ENCODE data around the gene ITPR3.
A peak's percentile ranks its signal among the peaks of the same experiment; 100 is the strongest.

The ITPR3 gene

DNA sequence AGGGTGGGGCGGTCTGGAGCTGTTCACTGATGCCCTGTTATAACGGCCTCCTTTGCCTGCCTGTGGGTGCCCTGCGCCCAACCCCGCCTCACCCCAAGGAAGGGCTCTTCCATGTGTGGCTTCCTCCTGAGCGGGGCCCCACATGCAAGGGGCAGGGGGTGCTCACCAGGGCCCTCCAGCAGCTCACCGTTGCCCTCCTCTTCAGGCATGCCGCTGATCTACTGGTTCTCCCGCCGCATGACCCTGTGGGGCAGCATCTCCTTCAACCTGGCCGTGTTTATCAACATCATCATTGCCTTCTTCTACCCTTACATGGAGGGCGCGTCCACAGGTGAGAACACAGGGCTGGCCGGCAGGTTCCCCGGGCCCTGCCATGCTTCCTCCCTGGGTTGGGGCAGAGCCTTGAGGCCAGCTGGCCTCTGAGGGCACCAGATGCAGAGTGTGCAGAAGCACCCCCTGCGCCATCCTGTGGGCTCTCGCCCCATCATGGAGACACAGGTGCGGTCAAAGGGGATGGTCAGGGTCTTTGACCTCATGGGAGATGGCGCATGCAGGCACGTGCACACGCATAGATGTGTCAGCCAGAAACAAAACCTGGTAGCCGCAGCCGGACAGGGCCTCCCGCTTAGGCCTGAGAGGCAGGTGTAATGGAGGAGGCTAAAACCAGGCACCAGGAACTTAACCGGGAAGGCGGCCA, 67.5 kb downstream of the ITPR3 start:
- no peak for DNase-seq

DNA sequence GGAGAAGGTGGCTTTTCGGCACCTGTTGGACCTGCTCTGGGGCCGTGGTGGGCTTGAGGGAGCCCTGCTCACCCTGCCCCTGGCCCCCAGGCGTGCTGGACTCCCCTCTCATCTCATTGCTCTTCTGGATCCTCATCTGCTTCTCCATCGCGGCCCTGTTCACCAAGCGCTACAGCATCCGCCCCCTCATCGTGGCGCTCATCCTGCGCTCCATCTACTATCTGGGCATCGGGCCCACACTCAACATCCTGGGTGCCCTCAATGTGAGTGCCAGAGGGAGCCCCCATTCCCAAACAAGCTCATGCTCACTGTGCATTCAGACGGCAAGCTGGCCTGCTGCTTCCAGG, 68.0 kb downstream of the ITPR3 start:
- no peak for DNase-seq

DNA sequence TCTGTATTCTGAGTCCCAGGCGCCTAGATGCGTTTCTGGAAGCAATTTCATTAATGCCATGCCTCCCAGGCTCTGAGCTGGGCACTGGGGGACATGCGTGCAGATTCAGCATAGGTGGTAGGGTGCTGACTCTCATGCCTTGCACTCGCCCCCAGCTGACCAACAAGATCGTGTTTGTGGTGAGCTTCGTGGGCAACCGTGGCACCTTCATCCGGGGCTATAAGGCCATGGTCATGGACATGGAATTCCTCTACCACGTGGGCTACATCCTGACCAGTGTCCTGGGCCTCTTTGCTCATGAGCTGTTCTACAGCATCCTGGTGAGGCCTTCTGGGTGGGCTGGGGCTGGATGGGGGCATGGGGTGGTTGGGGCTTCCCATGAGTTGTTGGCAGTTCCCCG, 68.8 kb downstream of the ITPR3 start:
- no peak for DNase-seq

DNA sequence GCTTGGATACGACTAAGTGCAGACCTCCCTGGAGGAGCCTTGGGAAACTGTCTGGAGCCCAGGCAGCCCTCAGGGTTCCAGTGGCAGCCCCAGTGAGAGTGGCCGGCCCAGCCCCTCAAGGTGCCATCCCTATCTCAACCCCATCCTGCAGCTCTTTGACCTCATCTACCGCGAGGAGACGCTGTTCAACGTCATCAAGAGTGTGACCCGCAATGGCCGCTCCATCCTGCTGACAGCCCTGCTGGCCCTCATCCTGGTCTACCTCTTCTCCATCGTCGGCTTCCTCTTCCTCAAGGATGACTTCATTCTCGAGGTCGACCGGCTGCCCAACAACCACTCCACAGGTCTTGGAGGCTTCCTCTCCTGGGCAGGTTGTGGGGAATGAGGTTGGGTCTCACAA, 69.6 kb downstream of the ITPR3 start:
- no peak for DNase-seq

DNA sequence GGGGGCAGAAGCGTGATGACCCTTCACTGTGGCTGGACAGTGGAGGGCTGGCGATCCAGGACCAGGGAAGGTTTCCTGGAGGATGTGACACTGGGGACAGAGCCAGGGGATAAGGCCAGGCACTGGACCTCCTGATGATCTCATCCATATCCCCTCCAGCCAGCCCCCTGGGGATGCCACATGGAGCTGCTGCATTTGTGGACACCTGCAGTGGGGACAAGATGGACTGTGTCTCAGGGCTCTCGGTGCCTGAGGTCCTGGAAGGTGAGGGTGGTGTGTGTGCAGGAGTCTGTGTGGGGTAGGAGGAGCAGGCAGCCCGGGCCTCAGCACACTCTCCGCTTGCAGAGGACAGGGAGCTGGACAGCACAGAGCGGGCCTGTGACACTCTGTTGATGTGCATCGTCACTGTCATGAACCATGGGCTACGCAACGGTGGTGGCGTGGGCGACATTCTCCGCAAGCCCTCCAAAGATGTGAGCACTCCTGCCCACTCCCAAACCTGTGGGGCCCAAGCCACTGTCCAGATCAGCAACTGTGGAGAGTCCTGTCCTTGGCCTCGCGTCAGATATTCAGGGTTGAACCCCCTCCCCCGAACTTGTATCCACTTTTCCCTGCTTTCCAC, 70.4 kb downstream of the ITPR3 start:
- DNase-seq, result no peak

DNA sequence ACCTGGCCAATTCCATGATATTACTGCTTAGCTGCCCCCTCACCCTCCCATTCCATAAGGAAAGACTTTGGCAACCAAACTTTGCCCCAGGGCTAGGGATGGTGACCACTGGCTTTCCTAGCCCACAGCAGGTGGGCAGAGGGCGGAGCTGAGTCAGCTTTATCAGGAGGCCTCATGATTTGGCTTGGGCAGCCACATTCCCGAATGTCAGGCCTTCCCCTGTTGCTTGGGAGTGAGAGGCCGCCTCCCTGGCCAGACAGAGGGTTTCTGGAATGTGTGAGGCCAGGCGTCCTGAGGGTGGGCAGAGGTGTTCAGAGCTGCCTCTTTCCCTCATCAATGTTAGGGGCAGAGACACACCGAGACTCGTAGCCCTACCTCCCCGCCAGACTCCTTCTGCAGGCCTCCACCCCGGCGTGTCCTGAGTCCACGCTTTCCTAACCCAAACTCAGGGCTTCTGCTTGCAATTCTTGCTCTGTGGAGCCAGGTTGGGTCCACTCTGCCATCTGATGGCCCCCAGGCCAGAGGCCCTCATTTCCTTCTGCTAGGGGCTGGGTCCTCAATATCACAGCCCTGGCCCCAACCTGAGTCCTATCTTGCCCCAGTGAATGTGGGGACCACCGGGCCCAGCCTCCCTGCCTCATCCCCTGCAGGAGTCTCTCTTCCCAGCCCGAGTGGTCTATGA, 71.1 kb downstream of the ITPR3 start:
- no peak for DNase-seq

DNA sequence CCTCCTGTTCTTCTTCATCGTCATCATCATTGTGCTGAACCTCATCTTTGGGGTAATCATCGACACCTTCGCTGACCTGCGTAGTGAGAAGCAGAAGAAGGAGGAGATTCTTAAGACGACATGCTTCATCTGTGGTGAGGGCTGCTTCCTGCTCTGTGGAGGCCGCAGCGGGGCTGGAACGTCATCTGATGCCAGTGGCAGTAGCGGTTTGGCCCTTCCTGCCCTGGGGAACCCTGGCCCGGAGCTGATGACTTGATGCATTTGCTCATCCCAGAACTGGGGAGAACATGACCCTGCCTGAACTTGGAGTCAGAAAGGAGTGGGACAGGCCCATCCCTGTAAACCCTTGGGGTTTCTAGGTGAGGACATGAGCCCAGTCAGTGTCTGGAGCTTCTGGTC, 71.6 kb downstream of the ITPR3 start:
- peak; percentile 77 for DNase-seq

DNA sequence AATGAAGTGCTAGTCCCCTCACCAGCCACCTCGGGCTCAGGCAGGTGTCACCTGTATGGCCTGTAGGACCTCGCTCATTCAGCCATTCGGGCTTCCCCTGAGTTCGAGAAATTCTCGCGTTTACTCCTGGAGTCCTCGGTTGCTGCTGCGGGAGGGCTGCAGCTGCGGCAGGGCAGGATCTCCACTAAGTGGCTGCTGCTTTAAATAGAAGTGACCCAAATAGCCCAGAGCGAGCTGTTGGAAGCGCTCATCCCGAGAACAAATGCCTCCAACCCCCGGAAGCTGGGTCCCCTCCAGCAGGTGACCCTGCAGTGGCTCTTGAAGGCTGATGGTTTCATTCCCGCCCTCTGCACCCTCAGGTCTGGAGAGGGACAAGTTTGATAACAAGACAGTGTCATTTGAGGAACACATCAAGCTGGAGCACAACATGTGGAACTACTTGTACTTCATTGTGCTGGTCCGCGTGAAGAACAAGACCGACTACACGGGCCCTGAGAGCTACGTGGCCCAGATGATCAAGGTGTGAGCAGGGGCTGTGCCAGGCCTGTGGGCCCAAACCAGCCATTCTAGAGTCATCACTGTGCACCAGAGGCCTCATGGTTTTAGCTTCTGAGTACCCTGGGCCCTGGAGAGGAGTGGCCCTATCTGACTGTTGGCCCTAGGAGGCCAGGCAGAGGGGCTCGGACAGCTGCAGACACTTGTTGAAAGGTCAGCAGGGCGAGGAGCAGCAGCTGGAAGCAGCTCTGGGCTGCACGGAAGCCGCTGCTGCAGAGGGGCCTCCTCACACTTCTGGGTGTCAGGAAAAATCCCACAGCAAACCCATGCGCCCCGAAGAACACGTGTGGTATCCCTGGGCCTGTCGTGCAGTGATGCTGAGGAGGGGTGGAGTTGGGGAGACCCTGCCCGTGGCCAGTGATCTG, 72.3 kb downstream of the ITPR3 start:
- no peak for DNase-seq

DNA sequence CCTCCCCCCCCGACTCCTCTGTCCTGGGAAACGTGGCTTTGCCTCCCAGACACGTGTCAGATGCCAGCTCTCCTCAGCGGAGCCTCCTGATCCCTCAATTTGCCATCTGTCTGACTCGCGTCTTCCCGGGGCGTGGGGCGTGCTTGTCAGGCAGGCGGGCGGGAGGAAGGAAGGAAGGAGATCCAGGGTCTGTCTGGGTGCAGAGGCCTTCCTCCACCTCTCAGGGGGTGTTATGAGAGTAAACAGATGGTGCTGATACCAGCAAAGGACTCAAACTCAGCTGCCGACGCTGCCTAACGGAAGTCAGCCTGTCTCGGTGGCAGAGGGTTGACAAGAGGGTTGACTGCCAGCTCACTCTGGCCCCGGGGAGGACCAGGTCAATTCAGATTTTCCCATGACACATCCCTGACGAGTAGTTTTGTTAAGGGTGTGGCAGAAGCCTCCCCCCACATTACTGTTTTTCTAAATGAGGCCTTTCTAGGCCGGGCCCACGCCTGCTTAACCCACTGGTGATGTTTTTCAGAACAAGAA, 73.3 kb downstream of the ITPR3 start:
- DNase-seq, result peak; percentile 80

DNA sequence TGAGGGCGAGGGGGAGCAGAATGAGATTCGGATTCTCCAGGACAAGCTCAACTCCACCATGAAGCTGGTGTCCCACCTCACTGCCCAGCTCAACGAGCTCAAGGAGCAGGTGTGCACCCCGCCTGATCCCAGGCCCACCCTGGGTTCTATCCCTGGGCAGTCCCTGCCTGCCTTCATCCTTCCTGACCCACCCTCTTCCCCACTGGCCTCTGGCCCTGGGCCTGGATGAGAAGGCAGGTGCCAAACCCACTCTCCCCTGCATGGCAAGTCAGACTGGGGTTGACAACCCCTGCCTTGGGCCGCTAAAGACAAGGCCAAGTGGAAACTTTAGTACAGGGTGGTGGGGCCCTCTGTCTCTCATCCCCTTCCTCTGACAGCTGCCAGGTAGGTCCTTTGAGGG, 73.9 kb downstream of the ITPR3 start:
- no peak for DNase-seq

DNA sequence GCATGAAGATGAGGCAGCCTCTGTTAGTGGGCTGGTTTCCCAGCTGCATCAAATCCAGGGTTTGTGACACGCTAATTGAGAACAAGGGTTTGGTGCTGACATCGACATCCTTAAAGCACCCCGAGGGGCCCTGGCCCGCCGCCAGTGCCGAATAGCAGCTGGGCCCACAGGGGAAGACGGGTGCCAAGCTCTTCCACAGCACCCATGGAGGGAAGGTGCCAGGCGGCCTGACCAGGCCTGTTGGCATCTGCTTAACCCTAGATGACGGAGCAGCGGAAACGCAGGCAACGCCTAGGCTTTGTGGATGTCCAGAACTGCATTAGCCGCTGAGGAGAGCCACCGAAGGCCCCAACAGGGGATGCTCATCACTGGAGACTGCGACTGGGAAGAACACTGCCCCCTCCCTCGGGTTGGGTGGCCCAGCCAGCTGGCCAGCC, 74.3 kb downstream of the ITPR3 start:
- DNase-seq, result no peak

DNA sequence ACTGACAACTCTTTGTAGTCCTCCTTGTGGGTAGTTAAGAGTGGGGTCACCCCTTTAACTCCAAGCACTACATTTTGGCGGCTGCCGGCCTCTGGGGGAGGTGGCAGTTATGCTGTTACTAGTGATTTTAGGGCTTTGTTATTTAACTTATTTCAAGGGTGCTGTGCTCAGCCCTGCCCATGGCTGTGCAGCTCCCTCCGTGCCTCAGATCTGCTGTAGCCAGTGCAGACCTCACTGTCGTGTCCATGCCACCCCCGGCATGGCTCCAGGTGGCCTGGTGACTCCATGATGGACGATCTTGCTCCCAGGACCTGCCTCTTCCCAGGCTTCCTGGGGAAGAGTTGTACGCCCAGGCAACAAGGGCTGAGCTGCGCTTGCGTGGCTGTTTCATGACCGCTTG, 75.0 kb downstream of the ITPR3 start:
- no peak for DNase-seq

DNA sequence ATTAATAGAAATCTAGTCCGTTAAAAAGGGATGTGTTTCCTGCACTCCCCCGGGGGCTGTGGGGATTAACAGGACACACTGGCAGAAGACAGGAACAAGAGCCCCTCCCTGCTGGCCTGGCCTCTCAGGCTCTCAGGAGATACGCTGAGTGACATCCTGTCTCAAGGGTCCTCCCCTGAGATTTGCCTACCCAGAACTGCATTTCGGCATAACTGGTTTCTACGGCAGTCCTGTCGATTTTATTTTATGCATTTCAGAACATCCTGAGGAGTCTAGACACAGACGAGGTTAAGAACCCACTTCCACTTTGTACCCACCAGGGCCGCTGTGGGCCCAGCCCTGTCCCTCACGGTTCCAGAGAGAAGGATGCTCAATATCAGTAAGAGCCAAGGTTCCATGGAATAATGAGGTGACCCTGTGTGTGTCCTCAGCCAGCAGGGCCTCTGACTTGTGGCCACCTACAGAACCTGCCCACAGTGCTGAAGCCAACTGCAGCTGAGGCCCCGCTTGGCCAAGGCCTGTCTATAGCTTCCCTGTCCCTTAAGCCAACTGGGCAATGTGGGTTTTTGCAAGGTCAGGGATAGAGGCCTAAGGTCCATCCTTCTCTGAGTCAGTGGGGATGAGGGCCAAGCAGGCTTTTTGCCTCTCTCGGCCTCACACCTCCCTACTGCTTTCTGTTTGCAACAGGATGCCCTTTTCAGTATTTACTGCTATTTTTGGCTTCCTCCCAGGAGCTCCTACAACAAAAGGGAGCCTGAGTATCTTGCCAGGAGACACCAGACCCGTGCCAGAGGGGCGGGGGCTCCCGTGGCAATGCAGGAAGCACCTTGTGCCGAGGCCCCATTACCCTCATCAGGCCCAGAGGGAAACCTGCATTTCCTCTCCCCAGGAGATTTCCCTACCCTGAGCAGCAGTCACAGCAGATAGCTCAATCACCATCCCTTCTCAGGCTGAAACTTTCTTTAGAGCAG, 75.7 kb downstream of the ITPR3 start:
- no peak for DNase-seq

DNA sequence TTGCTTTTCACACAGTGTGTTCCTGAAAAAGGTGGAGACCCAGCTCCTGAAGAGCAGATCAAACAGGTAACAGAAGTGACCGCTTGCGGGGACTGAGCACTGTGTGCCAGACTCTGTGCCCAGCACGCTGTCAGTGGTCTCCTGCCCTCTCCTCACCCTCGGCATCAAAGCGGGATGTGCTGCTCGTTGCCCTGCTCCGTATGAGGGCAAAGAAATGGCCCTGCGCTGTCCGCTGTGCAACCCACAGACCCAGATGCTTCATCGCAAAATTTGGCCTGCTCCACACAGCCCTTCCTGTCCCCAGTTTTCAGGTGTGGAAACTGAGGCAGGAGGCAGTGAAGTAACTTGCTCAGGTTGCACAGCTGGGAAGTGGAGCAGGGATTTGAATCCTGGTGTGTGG, 76.7 kb downstream of the ITPR3 start:
- DNase-seq, result no peak

DNA sequence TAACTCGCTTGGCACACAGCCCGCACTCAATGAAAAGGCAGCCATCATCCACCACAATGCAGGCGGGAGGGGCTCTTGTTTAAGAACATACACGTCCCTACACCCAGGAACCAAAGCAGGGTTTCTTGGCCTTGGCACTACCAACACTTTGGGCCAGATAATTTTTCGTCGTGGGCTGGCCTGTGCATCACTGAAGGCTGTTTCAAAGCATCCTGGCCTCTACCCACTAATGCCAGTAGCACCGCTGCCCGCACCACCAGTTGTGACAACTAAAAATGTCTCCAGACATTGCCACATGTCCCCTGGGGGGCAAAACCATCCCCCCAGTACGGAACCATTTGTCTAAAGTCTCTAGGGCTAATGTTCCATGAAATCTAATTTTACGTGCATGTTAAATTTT, 77.4 kb downstream of the ITPR3 start:
- no peak for DNase-seq

DNA sequence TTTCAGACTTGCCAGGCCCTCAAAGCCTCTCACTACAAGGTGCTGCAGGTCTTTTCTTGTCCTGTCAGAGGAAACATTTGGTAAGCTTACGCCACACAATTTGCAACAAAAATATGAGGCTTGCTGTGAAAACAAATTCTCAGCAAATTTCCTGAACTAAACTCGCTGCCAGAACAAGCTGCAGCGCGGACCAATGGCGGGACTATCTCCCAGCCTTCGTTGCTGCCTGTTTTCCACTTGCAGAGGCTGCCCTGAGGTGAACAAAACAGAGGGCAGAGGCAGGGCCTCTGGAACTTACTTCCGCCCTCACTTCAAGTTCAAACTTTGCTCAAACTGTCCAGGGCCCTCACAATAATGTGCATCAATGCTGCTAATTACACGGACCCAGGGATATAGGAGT, 78.0 kb downstream of the ITPR3 start:
- no peak for DNase-seq

DNA sequence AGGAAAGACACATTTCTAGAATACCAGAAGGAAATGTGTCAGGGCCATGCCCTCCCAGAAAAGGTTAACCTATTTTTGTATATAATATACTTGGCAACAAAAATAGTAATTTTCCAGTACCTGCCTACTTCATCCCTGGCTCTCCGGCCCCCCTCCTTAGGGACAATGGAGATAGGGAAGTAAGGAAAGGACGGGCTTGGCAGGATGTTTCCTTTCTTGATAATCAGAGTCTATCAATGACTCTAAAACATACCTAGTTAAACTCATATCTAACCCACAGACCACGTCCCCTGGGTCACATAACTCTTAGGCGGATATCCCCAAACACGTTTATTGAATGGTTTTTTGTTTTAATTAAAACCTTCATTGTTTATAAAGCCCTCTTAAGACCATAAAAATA, 78.6 kb downstream of the ITPR3 start:
- DNase-seq, result no peak

DNA sequence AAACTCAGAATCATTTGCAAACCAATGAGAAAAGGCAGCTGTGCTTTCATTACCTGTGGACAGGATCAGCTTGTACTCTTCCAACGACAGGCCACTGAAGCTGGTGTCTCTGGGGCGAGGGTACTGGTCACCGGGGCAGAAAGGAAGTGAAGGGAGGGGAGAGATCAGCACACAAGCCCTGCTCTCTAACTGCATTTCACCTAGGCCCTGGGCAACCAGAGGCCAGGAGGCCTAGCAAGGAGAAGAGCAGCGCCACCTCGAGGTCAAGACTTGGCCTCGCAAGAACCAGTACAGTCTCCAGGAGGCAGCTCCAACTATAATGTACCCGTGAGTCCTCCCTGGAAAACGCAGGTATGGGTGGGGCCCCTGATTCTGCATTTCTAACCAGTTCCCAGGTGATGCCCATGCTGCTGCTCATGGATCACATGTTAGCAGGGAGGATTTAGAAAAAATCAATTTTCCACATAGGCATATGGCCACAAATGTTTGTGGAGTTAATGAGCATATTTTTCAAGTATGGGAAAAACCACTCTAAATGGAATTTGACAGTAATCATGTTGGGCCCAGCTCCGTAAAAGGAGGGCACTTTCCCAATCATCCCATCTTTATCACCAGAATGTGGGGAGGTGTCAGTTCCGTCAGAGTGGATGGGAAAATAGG, 79.4 kb downstream of the ITPR3 start:
- DNase-seq, result peak; percentile 74

DNA sequence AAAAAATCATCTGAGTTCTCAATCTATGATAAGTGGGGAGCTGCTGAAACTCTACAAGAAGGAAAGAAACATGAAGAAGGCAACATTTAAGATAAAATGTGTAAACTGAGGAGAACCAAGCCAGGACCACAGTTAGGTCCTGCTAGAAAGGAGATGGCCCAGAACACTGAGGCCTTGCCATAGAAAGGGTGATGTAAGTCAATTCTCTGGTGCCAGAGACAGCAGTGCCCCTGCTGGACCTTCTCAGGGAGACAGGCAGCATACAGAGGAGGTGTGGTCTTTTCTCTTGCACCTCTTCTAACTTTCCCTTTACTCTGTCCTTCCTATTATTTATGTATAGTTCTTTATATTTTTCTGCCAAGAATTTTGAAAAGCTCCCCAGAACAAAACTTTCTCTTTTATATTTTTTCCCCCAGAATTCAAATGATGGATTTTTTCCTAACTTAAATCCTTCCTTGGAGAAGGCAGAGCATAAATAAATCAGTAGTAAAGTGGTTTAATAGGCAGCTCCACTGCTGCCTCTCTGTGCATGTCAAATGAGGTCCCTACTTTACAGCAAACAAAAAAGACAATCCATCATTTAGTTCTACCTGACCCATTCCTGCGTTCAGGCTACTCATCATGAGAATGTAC, 81.3 kb downstream of the ITPR3 start:
- DNase-seq, result no peak

DNA sequence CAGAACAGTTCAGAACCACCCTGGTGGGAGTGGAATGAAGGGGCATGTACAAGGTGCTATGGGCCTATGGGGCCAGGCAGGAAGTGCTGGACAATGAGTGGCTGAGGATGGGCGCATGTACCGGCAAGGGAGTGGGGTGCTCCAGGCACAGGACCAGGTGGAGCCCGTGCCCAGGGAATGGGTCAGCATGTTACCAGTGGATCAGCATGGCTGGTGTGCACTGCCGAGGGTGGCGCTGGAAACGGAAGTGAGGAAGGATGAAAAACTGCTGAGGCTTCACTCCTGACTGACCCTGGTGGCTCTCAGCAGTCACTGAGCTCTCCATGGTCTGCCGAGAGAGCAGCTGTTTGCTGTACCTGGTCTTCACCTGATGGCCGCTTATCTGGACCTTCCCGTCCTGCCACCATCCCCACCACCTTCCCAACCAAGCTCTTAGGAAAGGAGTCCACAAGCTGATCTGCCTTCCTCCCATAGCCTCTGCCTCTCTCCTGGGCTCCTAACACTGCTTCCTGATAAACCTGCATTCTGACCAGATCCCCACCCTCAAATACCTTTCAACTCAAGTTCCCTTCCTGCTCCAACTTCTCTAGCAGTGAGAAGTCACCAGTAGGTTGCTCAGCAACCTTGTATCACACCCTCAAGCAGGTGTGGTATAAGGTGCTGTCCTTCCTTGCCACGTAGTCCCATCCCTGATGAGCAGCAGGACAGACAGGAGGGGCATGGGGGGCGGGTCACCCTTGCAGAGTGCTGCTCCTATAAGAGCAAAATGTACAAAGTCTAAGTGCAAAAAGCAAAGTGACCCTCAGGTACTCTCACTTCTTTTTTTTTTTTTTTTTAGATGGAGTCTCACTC, 83.3 kb downstream of the ITPR3 start:
- DNase-seq, result no peak

Data from stimulated activated CD4-positive, alpha-beta T cell treated with anti-CD3 and anti-CD28 coated beads, Interleukin-1b, Interleukin-23, amount 100 ng/mL, for 48 hours (primary cell).